ENCODE results near the gene SLC36A4.
A peak's percentile ranks its signal among the peaks of the same experiment; 100 is the strongest.
"Not testable (repeated sequence)": the region's sequence is repeated elsewhere in the genome, so short reads cannot be mapped to it uniquely, and the experiment has no call there.

Gene SLC36A4

DNA sequence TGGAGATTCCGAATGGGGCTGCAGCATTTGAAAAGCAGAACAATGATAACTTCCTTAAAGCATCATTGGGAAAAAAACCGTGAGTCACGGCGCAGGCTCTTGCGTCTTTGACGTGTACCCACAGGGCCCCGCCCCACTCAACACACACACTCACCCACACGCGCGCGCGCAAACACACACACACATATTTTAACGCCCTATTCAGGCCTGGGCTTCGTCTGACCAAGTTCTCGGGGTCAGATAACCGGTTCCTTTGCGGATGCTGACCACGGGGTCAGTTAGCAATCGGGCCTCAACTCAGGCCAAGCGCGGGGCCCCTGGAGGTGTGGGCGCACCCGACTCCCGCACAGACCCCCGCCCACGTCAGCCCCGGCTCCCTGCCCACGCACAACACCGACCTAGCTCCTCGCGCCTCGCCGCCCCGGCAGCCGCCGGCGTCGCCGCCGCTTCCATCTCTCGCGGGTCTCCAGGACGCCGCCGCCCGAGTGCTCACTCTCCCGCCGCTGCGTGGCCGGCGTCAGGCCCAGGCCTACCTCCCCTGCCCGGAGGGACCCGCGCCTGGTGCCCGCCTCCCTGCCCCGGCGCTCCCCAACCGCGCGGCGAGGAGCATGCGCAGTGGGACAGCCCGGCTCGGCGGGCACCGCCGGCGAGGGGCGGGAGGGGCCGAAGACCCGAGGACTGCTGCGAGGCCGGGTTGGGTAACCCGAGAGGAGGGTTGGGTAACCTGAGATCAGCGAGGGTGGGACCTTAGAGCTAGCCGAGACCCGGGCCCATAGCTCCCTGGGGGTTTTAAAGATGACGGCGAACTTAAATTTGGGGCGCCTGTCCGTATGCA is at the start of gene SLC36A4:
SLC36A4 (minus strand) TSS at position 612 of the 835 bp plus-strand sequence; CDS start at position 453, 159 bp downstream.
- Mint-ChIP-seq H3K36me3 (ENCODE audit: low read depth) (peaks cover 4% of the 10 kb centered on the region), H3K27ac (peak within 1 kb of the TSS; percentile 98), H3K27me3 (peaks cover 15% of the 10 kb centered on the region), H3K9me3 (no peaks in the 10 kb centered on the region), H3K4me3 (peak within 1 kb of the TSS; percentile 97), H3K4me1 (ENCODE audit: low read depth) (peaks cover 32% of the 10 kb centered on the region)

DNA sequence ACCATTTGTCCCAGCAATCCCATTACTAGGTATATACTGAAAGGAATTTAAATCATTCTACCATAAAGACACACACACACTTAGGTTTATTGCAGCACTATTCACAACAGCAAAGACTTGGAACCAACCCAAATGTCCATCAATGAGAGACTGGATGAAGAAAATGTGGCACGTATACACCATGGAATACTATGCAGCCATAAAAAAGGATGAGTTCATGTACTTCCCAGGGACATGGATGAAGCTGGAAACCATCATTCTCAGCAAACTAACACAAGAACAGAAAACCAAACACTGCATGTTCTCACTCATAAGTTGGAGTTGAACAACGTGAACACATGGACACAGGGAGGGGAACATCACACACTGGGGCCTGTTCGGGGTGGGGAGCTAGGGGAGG is 49.0 kb upstream of the SLC36A4 start:
- not testable (repeated sequence) for H3K9me3 Mint-ChIP-seq; H3K27ac Mint-ChIP-seq; H3K4me1 Mint-ChIP-seq (ENCODE audit: low read depth); H3K36me3 Mint-ChIP-seq (ENCODE audit: low read depth); H3K4me3 Mint-ChIP-seq
- peaks cover 13% of the 10 kb centered on the region for H3K27me3 Mint-ChIP-seq

DNA sequence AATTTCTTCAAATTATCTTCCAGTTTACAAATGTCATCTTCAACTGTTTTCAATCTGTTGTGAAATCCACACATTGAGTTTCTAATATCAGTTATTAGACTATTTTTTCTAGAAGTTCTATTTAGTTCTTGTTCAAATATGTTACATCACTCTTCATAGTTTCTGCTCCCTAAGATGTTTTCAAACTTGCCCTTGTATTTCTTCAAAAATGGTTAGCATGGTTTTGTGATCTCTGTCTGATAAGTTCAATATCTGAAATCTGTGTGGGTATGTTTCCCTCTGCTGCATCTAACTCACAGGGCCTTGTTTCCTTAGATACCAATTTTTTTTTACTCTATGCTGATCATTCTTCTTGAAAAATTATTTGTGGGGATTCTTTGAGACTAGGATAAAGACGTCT is 46.2 kb upstream of the SLC36A4 start:
- Mint-ChIP-seq H3K27ac (no peak overlapping the region), H3K9me3 (no peaks in the 10 kb centered on the region), H3K4me1 (ENCODE audit: low read depth) (no peaks in the 10 kb centered on the region), H3K4me3 (no peak overlapping the region), H3K36me3 (ENCODE audit: low read depth) (no peaks in the 10 kb centered on the region), H3K27me3 (peaks cover 19% of the 10 kb centered on the region)

DNA sequence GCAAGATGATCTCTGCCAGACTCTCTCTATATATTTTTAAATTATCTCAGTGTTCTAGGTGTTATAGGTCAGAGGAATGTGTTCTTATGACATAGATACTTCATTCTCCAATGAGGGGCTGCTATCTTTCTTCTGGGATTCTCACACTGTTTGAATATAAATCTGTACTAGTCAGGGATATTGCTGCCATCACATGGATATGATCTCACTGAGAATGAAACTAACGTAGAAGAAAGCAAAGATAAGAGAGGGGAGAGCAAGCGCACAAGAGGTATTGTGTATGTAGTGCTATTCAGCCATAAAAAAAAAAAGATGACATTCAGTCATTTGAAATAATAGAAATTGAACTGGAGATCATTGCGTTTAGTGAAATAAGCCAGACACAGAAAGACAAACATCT is 42.2 kb upstream of the SLC36A4 start:
- no peaks in the 10 kb centered on the region for H3K9me3 Mint-ChIP-seq
- no peak overlapping the region for H3K27ac Mint-ChIP-seq
- no peak overlapping the region for H3K4me3 Mint-ChIP-seq
- no peaks in the 10 kb centered on the region for H3K4me1 Mint-ChIP-seq (ENCODE audit: low read depth)
- peaks cover 34% of the 10 kb centered on the region for H3K27me3 Mint-ChIP-seq
- H3K36me3 Mint-ChIP-seq (ENCODE audit: low read depth), result no peaks in the 10 kb centered on the region

DNA sequence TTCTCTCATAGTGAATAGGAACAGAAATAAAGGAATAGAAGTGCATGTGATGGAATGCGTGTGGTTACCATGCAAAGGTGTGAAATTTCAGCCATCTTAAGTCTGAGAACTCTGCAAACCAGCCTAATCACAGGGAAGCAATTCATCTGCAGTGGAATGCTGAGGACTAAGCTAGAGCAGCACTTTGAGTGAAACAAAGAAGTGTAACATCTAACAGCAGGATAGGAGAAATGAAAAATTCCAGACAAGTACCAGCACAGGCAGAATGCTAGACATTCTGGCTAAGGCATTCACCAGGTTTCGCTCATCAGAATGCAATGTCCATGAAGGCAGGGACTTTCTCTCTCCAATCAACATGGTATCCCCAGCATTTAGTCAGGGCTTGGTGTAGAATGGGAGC is 41.2 kb upstream of the SLC36A4 start:
- no peak overlapping the region for H3K4me3 Mint-ChIP-seq
- peaks cover 30% of the 10 kb centered on the region for H3K27me3 Mint-ChIP-seq
- no peak overlapping the region for H3K27ac Mint-ChIP-seq
- no peaks in the 10 kb centered on the region for H3K9me3 Mint-ChIP-seq
- no peaks in the 10 kb centered on the region for H3K36me3 Mint-ChIP-seq (ENCODE audit: low read depth)
- H3K4me1 Mint-ChIP-seq (ENCODE audit: low read depth), result no peaks in the 10 kb centered on the region

DNA sequence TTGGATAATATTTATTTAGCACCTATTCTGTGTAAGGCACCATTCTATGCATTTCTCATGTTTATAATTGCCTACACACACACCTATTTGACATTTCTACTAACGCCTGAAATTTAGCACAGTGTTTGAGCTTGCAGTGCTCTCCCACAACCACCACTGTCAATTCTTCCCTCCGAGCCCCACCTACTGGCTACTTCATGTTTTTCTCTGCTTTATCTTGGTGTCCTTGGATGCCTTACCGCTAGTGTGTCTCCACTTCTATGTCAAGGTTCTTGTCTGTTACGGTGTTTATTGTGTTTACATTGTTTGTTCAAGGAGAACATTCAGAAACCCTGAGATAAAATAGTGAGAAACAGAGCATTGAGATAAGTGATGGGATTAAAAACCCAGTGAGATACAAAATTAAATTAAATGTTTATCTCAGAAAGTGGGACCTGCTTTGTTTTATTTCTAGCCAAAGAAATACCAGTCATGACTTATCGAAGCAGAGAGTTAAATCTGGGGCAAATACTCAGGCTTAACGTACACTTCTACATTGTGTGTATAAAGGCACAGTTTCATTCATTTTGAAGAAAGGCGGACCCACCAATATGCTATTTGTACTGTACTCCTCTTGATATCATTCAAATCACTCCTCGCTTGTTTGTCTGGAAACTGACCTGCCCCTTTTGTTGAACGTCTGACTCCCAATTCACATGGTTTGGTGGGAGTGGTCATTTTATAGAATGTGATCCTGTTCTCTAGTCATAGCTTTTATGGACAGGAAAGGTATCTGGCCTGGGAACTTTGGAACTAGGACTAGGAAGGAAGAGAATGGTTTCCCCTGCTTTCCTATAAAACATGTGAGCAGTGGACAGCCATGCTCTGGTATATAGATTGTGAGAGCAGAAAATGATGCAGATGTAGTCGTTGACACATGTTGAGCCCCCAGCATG is 39.2 kb upstream of the SLC36A4 start:
- no peak overlapping the region for H3K4me3 Mint-ChIP-seq
- H3K9me3 Mint-ChIP-seq, result no peaks in the 10 kb centered on the region
- H3K27ac Mint-ChIP-seq, result no peak overlapping the region
- H3K27me3 Mint-ChIP-seq, result peaks cover 38% of the 10 kb centered on the region
- no peaks in the 10 kb centered on the region for H3K36me3 Mint-ChIP-seq (ENCODE audit: low read depth)
- H3K4me1 Mint-ChIP-seq (ENCODE audit: low read depth), result no peaks in the 10 kb centered on the region

DNA sequence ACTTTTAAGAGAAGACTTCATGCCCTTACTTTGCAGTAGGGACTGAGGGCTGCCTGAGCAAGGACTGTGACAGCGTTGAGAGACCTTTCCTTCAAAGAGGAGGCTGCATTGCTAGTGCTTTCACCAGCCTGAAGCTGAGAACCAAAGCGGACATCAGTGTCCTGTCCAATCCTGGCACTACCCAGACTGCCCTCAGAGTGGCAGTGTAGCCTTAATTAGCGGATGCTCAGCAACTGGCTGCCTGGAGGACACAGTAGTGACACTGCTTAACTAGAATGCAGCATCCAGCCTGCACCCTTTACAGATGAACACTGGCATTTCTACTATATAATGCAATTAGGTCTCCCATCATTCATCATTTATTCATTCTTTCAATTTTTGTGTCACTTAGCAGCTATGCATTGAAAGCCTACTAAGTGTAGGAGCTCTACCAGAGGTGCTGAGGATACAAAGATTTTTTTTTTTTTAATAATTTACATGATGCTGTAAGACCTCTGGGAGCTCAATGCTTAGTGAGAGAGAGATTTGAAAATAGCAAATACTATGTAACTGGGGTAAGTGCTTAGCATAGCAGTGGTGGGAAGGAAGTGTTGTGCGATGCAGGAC is 36.9 kb upstream of the SLC36A4 start:
- Mint-ChIP-seq H3K4me1 (ENCODE audit: low read depth) (no peaks in the 10 kb centered on the region), H3K36me3 (ENCODE audit: low read depth) (no peaks in the 10 kb centered on the region), H3K9me3 (no peaks in the 10 kb centered on the region), H3K4me3 (no peak overlapping the region), H3K27ac (no peak overlapping the region), H3K27me3 (peaks cover 33% of the 10 kb centered on the region)

DNA sequence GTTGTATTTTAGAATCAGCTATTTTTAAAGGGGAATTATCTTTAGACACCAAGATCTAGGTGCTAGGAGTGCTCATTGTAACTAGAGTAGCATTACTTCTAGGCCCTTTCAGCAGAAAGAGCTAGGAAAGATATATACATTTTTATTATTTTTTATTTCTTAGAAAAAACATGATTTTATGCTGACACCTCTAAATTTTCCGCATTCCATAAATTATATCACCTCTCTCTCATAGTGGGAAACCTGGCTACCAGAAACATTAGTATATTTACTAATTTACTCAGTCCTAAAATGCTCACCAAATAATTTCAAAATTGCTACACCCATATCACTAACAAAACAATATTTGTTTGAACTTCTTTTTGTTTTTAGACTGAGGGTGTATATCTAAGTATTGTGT is 32.1 kb upstream of the SLC36A4 start:
- Mint-ChIP-seq H3K4me1 (ENCODE audit: low read depth) (no peaks in the 10 kb centered on the region), H3K27ac (no peak overlapping the region)

DNA sequence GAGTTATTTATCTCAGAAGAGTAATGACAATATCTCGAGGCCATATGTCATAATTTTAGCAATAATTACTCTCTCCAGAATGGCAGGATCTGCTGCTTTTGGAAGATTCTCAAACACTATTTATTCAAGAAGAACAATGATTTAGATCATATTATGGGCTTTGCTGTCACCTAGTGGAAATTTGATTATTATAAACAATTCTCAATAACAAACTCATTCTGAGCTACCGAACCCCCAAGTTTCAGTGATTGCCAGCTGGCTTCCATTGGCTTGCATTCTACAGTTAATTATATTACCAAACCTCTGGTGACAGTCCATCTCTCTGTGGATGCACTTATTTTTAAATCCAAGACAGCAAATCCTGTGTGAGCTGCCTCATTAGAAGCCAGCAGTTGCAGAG is 27.9 kb upstream of the SLC36A4 start:
- no peaks in the 10 kb centered on the region for H3K4me1 Mint-ChIP-seq (ENCODE audit: low read depth)
- no peak overlapping the region for H3K4me3 Mint-ChIP-seq
- H3K9me3 Mint-ChIP-seq, result no peaks in the 10 kb centered on the region
- H3K36me3 Mint-ChIP-seq (ENCODE audit: low read depth), result no peaks in the 10 kb centered on the region
- H3K27me3 Mint-ChIP-seq, result peaks cover 5% of the 10 kb centered on the region
- H3K27ac Mint-ChIP-seq, result no peak overlapping the region

More for the DNA sequence above, 32.1 kb upstream of the SLC36A4 start:
- Mint-ChIP-seq H3K27me3 (peaks cover 8% of the 10 kb centered on the region), H3K4me3 (no peak overlapping the region), H3K36me3 (ENCODE audit: low read depth) (no peaks in the 10 kb centered on the region), H3K9me3 (no peaks in the 10 kb centered on the region)

DNA sequence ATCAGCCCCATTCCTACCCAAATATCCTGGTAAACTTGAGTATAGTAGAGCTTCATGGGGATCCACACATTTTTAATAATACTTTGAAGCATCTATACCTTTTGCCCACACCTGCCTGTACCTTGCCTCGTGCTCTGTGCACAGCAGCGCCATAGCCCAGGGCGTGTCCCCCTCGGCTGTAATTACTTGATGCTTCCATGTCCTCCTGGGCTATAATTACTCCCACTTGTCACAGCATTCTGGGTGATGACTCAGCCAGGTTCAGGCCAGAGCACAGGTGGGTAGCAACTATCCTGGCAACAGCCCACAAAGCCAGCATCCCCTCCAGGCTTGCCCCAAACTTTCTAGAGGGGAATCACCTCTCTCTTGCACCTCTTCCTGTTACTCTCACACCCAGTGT is 23.7 kb upstream of the SLC36A4 start:
- Mint-ChIP-seq H3K4me3 (no peak overlapping the region), H3K9me3 (no peaks in the 10 kb centered on the region), H3K4me1 (ENCODE audit: low read depth) (no peaks in the 10 kb centered on the region), H3K27ac (no peak overlapping the region), H3K27me3 (peaks cover 20% of the 10 kb centered on the region), H3K36me3 (ENCODE audit: low read depth) (no peaks in the 10 kb centered on the region)

DNA sequence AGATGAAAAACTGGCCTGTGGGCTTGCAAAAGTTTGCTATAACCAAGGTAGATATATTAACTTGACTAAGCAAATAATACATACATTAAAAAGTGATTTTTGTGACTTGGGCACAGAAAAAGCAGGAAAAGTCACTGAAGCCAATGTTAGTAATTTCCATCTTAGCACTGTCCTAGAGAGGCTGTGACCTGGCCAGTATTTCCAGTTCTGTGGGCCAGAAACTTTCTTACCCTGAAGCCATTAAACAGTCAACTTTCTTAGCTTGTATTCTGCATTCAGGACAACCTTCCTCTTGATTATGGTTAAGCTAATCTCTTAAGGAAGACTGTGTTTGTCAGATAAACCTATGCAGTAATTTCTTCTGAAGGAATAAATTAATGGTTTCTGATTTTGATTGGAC is 22.3 kb upstream of the SLC36A4 start:
- no peaks in the 10 kb centered on the region for H3K9me3 Mint-ChIP-seq
- no peaks in the 10 kb centered on the region for H3K36me3 Mint-ChIP-seq (ENCODE audit: low read depth)

DNA sequence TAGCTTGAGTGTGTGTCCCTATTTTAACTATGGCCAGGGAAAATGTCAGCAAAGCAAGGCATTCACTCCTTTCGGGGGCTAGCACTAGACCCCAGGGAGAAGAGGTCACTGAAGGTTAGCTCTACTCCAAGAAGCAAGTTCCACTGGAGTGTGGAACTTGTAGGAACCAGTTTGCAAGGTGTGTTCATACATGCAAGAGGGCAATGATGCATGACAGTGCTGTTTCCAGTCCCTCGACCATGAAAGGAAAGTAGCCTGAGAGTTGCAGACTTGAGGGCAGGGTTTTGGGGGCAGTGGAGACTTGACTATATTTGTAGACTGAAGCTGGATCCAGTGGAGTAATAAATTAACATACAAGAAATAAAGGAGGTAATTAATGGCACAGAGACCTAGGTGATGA is 21.6 kb upstream of the SLC36A4 start:
- no peaks in the 10 kb centered on the region for H3K4me1 Mint-ChIP-seq (ENCODE audit: low read depth)
- H3K27ac Mint-ChIP-seq, result no peak overlapping the region
- H3K4me3 Mint-ChIP-seq, result no peak overlapping the region
- H3K36me3 Mint-ChIP-seq (ENCODE audit: low read depth), result no peaks in the 10 kb centered on the region
- H3K27me3 Mint-ChIP-seq, result peaks cover 20% of the 10 kb centered on the region
- no peaks in the 10 kb centered on the region for H3K9me3 Mint-ChIP-seq

More for the DNA sequence above, 22.3 kb upstream of the SLC36A4 start:
- Mint-ChIP-seq H3K27ac (no peak overlapping the region), H3K4me3 (no peak overlapping the region), H3K27me3 (peaks cover 20% of the 10 kb centered on the region), H3K4me1 (ENCODE audit: low read depth) (no peaks in the 10 kb centered on the region)

DNA sequence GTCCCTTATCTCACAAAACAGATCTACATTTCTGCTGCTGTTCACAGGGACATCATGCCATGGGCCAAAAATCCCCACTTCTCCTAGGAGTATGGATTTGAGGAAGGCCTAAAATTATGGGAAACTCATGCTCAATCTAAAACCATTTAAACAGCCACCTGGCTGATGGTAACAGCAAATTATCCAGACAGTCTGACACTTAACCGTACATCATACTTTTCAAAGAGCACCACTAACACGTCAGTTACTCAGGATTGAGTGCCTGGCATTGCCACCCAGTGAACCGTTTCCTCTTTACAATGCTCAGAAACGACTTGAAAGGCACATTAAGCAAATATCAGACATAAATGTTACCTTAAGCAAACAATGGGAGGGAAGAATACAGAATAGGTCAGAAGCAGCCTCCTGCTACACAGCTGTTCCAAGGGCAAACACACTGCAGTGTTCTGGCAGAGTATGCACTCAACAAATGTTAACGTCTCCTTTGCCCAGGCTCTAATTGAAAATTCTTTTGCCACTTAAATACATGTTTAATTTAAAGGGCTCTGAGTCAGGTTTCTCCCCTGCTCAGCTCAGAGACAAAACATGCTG is 18.8 kb upstream of the SLC36A4 start:
- no peak overlapping the region for H3K4me3 Mint-ChIP-seq
- peaks cover 18% of the 10 kb centered on the region for H3K27me3 Mint-ChIP-seq
- H3K36me3 Mint-ChIP-seq (ENCODE audit: low read depth), result no peaks in the 10 kb centered on the region
- H3K9me3 Mint-ChIP-seq, result no peaks in the 10 kb centered on the region
- H3K4me1 Mint-ChIP-seq (ENCODE audit: low read depth), result no peaks in the 10 kb centered on the region
- H3K27ac Mint-ChIP-seq, result no peak overlapping the region

DNA sequence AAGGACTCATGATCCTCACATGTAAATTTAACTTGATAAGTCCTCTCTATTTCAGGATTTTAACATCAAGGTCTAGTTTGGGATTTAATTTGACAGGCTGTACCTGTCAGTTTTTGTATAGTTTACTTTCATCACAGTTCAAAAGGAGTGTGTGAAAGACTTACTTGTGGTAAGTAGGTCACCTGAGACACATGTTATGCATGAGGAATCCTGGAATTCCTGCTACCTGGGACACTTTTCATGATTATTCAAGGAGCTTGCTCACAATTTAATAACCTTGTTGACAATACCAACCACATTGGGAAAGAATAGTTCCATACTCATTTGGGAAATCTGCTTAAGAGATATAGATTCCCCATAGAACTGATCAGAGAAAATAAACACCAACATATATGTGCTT is 15.8 kb upstream of the SLC36A4 start:
- H3K4me1 Mint-ChIP-seq (ENCODE audit: low read depth), result no peaks in the 10 kb centered on the region
- peaks cover 4% of the 10 kb centered on the region for H3K9me3 Mint-ChIP-seq
- no peak overlapping the region for H3K4me3 Mint-ChIP-seq
- peaks cover 18% of the 10 kb centered on the region for H3K27me3 Mint-ChIP-seq
- H3K27ac Mint-ChIP-seq, result no peak overlapping the region
- peaks cover 3% of the 10 kb centered on the region for H3K36me3 Mint-ChIP-seq (ENCODE audit: low read depth)
